ENCODE results near the gene GPR42. TPM values are rescaled to one million over a fixed set of nuclear protein-coding genes. Genes with fewer than 3 reads are reported as not detected.
"Not testable (repeated sequence)": the region's sequence is repeated elsewhere in the genome, so short reads cannot be mapped to it uniquely, and the experiment has no call there.

The GPR42 gene
- total RNA-seq, 4 donors from 2014 or later = not detected

DNA sequence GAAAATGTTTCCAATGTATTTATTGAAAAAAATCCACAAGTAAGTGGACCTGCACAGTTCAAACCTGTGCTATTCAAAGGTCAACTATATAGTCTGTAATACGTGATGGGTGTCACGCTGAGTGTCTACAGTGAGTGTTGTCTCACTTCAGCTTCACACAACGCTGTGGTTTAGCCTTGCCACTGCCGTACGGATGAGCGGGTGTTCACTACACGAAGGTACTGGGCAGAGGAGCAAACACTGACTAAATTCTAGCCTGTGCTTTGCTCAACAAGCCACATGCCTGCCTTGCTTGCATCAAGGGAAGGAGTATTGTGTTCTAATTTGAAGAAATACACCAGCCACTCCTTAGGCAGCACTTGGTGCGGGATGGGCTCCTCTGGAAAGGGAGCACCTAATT, 16.0 kb upstream of the GPR42 start:
- H3K36me3 ChIP-seq = no peaks in the 10 kb centered on the region
- no peak overlapping the region for H3K4me3 ChIP-seq
- no peak overlapping the region for H3K27ac ChIP-seq
- H3K9me3 ChIP-seq = no peaks in the 10 kb centered on the region
- peaks cover 17% of the 10 kb centered on the region for H3K4me1 ChIP-seq
- peaks cover 28% of the 10 kb centered on the region for H3K27me3 ChIP-seq
- 81% methylated on average over 8 of the region's 8 CpGs for WGBS
- peak in 1 of 2 donors; percentile 29 for DNase-seq (ENCODE audit: low spot score in 2 of 2)
- TF ChIP-seq POLR2A (IDR thresholded peaks at IDR 0.05) = no peak
- TF ChIP-seq POLR2AphosphoS5 (IDR thresholded peaks at IDR 0.05) = no peak

GRCh38 chr19:35355791-35356460, 14.9 kb upstream of the GPR42 start:
- Histone ChIP-seq H3K27ac (no peak overlapping the region), H3K36me3 (no peaks in the 10 kb centered on the region), H3K4me1 (peaks cover 17% of the 10 kb centered on the region), H3K4me3 (no peak overlapping the region), H3K9me3 (no peaks in the 10 kb centered on the region), H3K27me3 (peaks cover 28% of the 10 kb centered on the region)
- 34% methylated on average over 6 of the region's 6 CpGs for WGBS
- DNase-seq (ENCODE audit: low spot score in 2 of 2) = peak; percentile 24 to 58
- TF ChIP-seq, protein P1, sequence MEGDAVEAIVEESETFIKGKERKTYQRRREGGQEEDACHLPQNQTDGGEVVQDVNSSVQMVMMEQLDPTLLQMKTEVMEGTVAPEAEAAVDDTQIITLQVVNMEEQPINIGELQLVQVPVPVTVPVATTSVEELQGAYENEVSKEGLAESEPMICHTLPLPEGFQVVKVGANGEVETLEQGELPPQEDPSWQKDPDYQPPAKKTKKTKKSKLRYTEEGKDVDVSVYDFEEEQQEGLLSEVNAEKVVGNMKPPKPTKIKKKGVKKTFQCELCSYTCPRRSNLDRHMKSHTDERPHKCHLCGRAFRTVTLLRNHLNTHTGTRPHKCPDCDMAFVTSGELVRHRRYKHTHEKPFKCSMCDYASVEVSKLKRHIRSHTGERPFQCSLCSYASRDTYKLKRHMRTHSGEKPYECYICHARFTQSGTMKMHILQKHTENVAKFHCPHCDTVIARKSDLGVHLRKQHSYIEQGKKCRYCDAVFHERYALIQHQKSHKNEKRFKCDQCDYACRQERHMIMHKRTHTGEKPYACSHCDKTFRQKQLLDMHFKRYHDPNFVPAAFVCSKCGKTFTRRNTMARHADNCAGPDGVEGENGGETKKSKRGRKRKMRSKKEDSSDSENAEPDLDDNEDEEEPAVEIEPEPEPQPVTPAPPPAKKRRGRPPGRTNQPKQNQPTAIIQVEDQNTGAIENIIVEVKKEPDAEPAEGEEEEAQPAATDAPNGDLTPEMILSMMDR (IDR thresholded peaks at IDR 0.05) = no peak
- TF ChIP-seq EP300 (IDR thresholded peaks at IDR 0.05) (no peak), POLR2A (IDR thresholded peaks at IDR 0.05) (no peak), POLR2AphosphoS5 (IDR thresholded peaks at IDR 0.05) (no peak)

DNA sequence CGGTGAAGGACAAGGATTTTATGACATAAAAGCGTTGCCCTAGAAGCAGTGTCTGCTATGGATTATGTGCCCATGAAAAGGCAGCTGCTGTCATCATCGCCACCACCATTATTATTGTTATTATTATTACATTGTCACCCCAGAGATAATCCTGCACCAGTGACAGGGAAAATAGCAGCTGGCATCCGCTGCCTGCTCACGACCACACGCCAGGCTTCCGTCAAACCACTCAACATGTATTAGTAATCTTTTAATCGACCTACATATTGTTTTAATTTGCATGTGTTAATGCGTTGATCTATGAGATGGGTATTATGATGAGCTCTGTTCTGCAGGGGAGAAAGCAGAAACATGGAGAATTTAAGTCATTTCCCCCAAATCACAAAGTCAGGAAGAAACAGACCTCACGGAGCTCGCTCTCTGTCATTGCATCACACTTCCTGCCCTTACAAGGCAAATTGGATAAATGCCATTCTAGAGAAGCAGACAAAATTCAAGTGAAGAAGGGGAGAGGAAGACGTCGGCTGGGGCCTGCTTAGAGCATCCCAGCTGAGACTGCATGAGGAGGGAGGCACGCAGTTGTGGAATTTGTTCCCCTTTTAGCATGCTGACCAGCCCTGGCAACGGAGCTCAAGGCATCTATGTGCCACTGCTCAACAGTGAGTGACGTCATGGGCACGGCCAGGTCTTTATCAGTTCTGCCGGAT, 12.8 kb upstream of the GPR42 start, which contains the start of gene FFAR3:
Gene FFAR3 (plus strand): TSS at position 594 of the 707 bp plus-strand sequence. CDS start 431 bp downstream, outside the sequence.
- TF ChIP-seq, protein P1 (IDR thresholded peaks at IDR 0.05) = no peak
- no peak for TF ChIP-seq EP300 (IDR thresholded peaks at IDR 0.05)
- TF ChIP-seq POLR2A (IDR thresholded peaks at IDR 0.05) = no peak
- no peak for TF ChIP-seq POLR2AphosphoS5 (IDR thresholded peaks at IDR 0.05)
- Histone ChIP-seq H3K36me3 (no peaks in the 10 kb centered on the region), H3K27ac (no peak within 1 kb of the TSS), H3K27me3 (peaks cover 25% of the 10 kb centered on the region), H3K4me3 (no peak within 1 kb of the TSS), H3K9me3 (no peaks in the 10 kb centered on the region), H3K4me1 (peaks cover 11% of the 10 kb centered on the region)
- DNase-seq (ENCODE audit: low spot score in 2 of 2) = peak; percentile 8 to 68
- WGBS = 29% methylated on average over 18 of the region's 18 CpGs

DNA sequence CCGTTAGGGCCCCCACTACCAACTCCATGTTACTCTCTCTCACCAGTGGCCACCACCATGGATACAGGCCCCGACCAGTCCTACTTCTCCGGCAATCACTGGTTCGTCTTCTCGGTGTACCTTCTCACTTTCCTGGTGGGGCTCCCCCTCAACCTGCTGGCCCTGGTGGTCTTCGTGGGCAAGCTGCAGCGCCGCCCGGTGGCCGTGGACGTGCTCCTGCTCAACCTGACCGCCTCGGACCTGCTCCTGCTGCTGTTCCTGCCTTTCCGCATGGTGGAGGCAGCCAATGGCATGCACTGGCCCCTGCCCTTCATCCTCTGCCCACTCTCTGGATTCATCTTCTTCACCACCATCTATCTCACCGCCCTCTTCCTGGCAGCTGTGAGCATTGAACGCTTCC, 12.0 kb upstream of the GPR42 start:
- not testable (repeated sequence) for H3K27ac ChIP-seq, H3K4me3 ChIP-seq, H3K9me3 ChIP-seq, H3K36me3 ChIP-seq, H3K4me1 ChIP-seq
- peaks cover 23% of the 10 kb centered on the region for H3K27me3 ChIP-seq
- DNase-seq (ENCODE audit: low spot score in 2 of 2) = peak; percentile 5 to 41
- 70% methylated on average over 4 of the region's 16 CpGs for WGBS

GRCh38 chr19:35359395-35359794, 11.5 kb upstream of the GPR42 start:
- peak; percentile 22 to 52 for DNase-seq (ENCODE audit: low spot score in 2 of 2)
- H3K36me3 ChIP-seq, H3K4me1 ChIP-seq, H3K4me3 ChIP-seq, H3K27ac ChIP-seq, H3K9me3 ChIP-seq: not testable (repeated sequence)
- H3K27me3 ChIP-seq = peaks cover 23% of the 10 kb centered on the region
- 76% methylated on average over 4 of the region's 21 CpGs for WGBS

GRCh38 chr19:35360081-35360480, 10.8 kb upstream of the GPR42 start:
- H3K27ac ChIP-seq, H3K4me1 ChIP-seq, H3K9me3 ChIP-seq, H3K36me3 ChIP-seq, H3K4me3 ChIP-seq: not testable (repeated sequence)
- DNase-seq (ENCODE audit: low spot score in 2 of 2) = peak; percentile 14 to 29
- peaks cover 20% of the 10 kb centered on the region for H3K27me3 ChIP-seq
- WGBS = no CpG with 5 or more reads among the region's 5 CpGs

- no peak overlapping the region for H3K4me3 ChIP-seq
- no peaks in the 10 kb centered on the region for H3K36me3 ChIP-seq
- H3K27ac ChIP-seq = no peak overlapping the region
- H3K27me3 ChIP-seq = peaks cover 12% of the 10 kb centered on the region
- peaks cover 9% of the 10 kb centered on the region for H3K4me1 ChIP-seq
- 46% methylated on average over 4 of the region's 5 CpGs for WGBS
- H3K9me3 ChIP-seq = no peaks in the 10 kb centered on the region
- TF ChIP-seq POLR2A (IDR thresholded peaks at IDR 0.05) (no peak), POLR2AphosphoS5 (IDR thresholded peaks at IDR 0.05) (no peak), EP300 (IDR thresholded peaks at IDR 0.05) (no peak)
- TF ChIP-seq, protein P1 (IDR thresholded peaks at IDR 0.05) = no peak
- DNase-seq (ENCODE audit: low spot score in 2 of 2) = peak; percentile 16 to 44
Measured at GRCh38 chr19:35360880-35361420, 9.9 kb upstream of the GPR42 start.

Measured in suprapubic skin (tissue), 4 donors.